HG03139 (cell line): Measurements from ENCODE around the gene FBXO46.
A peak's percentile ranks its signal among the peaks of the same experiment; 100 is the strongest.
"Not testable (repeated sequence)": the region's sequence is repeated elsewhere in the genome, so short reads cannot be mapped to it uniquely, and the experiment has no call there.

Experiments
- ATAC-seq: cut with Tn5 transposase; IDR thresholded peaks from one replicate; pipeline ENCODE4 v1.9.1; 2021; ENCODE audit not compliant: unreplicated experiment

FBXO46 gene

GRCh38 chr19:45729800-45730290, 851 bp downstream of the FBXO46 start:
- no peak for ATAC-seq

GRCh38 chr19:45728683-45729082, 2.0 kb downstream of the FBXO46 start:
- ATAC-seq, result not testable (repeated sequence)

- not testable (repeated sequence) for ATAC-seq
These were observed 10.6 kb downstream of the FBXO46 start for GRCh38 chr19:45720065-45720464.

GRCh38 chr19:45717983-45718650, 12.6 kb downstream of the FBXO46 start:
- no peak for ATAC-seq

GRCh38 chr19:45717131-45717982, 13.3 kb downstream of the FBXO46 start:
- ATAC-seq, result peak; percentile 91

GRCh38 chr19:45716359-45717130, 14.2 kb downstream of the FBXO46 start:
- no peak for ATAC-seq

- ATAC-seq, result no peak
These were observed 15.6 kb downstream of the FBXO46 start for GRCh38 chr19:45715139-45715538.

- no peak for ATAC-seq
These were observed 17.6 kb downstream of the FBXO46 start for GRCh38 chr19:45713141-45713540.

- ATAC-seq, result no peak
These were observed 18.0 kb downstream of the FBXO46 start for GRCh38 chr19:45712699-45713067.

- ATAC-seq, result no peak
These were observed 18.6 kb downstream of the FBXO46 start for GRCh38 chr19:45711851-45712698.

- ATAC-seq, result no peak
These were observed 20.2 kb downstream of the FBXO46 start for GRCh38 chr19:45710356-45711130.

GRCh38 chr19:45705710-45706415, 24.8 kb downstream of the FBXO46 start:
- no peak for ATAC-seq

GRCh38 chr19:45705115-45705514, 25.6 kb downstream of the FBXO46 start:
- ATAC-seq, result no peak

GRCh38 chr19:45701676-45702075, 29.0 kb downstream of the FBXO46 start:
- no peak for ATAC-seq

- ATAC-seq, result no peak
These were observed 37.4 kb downstream of the FBXO46 start for GRCh38 chr19:45693106-45693788.

- ATAC-seq, result peak; percentile 77
These were observed 38.2 kb downstream of the FBXO46 start, which contains the start of gene QPCTL for GRCh38 chr19:45692187-45693105. Gene QPCTL (plus strand): TSS chr19:45692666. CDS start chr19:45692704, 38 bp downstream.

- ATAC-seq, result peak; percentile 38
These were observed 39.0 kb downstream of the FBXO46 start, which contains the start of gene SNRPD2 for GRCh38 chr19:45691516-45692186. Gene SNRPD2 (minus strand): TSS chr19:45691953. CDS start chr19:45691888, 65 bp downstream.
